Right renal cortex interstitium (tissue), 3 donors: ENCODE data around the gene LRRC37A. TPM values are rescaled to one million over a fixed set of nuclear protein-coding genes. Genes with fewer than 3 reads are reported as not detected.
A peak's percentile ranks its signal among the peaks of the same experiment; 100 is the strongest.
"Not testable (repeated sequence)": the region's sequence is repeated elsewhere in the genome, so short reads cannot be mapped to it uniquely, and the experiment has no call there.

Source experiments
- DNase-seq, 3 donors: peaks; one replicate each; pipeline ENCODE4 v3.0.0-alpha.2; 2013; ENCODE audit warnings: low read depth in 3 of 3, low spot score in 2 of 3
- polyA plus RNA-seq, 3 donors: library from polyadenylated mRNA; unstranded; fragments of 120-200 nt; gene quantifications; one replicate each; pipeline ENCODE4 v1.2.1, GENCODE V29; 2013; ENCODE audit not compliant: insufficient read length in 3 of 3

The LRRC37A gene
- 1 to 10 TPM; 2.1 to 3.4 (median 2.4) TPM for polyA plus RNA-seq

DNA sequence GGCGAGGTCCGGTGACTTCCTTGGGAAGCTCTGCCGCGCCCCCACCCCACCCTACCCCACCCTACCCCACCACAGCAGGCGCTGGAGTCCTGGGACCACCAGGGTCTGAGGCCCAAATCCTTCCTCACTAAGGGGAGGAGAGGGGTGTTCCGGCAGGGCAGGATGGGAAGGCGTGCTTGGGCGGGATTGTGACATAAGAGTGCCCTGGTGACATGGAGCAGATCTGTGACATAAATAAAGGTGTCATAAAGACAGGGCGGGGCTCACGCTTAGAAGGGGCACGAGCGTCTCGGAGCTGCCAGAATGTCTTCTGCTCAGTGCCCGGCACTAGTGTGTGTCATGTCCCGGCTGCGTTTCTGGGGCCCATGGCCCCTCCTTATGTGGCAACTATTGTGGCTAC lies at the start of gene LRRC37A:
TSS of gene LRRC37A (plus strand) at position 301 of the 400 bp plus-strand sequence. CDS start at position 304, 3 bp downstream.
- DNase-seq = not testable (repeated sequence)

DNA sequence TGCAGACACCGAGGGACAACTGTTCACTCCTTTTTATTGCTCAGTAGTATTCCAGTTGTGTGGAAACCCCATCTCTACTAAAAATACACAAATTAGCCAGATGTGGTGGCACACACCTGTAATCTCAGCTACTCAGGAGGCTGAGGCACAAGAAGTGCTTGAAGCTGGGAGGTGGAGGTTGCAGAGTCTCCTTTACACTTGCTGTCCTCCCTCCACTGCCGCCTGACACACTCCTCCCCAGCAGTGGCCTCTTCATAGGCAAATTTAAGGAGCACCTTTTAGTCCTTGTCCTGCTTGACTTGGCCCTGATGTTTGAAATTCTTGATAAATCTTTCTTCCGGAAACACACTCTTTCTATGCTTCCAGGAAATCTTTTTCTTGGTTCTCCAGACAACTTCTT lies 45.8 kb upstream of the LRRC37A start:
- DNase-seq = not testable (repeated sequence)

DNA sequence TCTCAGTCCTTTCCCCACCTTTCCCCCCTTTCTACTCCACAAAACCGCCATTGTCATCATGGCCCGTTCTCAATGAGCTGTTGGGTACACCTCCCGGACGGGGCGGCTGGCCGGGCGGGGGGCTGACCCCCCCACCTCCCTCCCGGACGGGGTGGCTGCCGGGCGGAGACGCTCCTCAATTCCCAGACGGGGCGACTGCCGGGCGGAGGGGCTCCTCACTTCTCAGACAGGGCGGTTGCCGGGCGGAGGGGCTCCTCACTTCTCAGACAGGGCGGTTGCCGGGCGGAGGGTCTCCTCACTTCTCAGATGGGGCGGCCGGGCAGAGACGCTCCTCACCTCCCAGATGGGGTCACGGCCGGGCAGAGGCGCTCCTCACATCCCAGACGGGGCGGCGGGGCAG lies 42.1 kb upstream of the LRRC37A start:
- DNase-seq = not testable (repeated sequence)

DNA sequence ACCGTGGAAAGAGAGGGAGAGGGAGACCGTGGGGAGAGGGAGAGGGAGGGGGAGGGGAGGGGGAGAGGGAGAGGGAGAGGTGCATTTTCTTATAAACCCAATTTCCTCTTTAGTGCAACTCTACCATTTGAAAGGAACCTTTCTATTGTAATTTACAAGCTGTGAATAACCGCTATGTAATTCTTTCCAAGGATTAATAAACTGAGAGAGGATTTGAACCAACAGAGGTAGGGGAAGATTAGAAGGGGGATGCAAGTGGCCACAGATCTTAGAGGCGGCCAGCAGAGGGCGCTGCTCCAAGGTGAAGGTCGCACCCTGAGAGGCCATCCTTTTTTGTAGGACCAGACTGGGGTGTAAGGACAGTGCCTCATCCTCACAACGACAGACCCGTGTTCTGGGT lies 41.2 kb upstream of the LRRC37A start:
- not testable (repeated sequence) for DNase-seq

DNA sequence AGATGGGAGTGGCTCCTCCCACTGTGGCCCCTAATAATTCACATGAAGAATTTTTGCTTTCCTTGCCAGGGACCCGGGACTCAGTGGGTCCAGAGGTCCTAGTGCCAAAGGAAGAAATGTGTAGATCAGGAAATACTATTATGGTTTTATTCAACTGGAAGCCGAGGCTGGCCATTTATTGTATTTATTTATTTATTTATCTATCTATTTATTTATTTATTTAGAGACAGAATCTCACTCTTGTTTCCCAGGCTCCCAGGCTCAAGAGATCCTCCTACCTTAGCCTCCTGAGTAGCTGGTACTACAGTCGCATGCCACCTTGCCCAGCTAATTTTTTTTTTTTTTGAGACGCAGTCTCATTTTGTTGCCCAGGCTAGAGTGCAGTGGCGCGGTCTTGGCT lies 40.7 kb upstream of the LRRC37A start:
- DNase-seq = not testable (repeated sequence)

DNA sequence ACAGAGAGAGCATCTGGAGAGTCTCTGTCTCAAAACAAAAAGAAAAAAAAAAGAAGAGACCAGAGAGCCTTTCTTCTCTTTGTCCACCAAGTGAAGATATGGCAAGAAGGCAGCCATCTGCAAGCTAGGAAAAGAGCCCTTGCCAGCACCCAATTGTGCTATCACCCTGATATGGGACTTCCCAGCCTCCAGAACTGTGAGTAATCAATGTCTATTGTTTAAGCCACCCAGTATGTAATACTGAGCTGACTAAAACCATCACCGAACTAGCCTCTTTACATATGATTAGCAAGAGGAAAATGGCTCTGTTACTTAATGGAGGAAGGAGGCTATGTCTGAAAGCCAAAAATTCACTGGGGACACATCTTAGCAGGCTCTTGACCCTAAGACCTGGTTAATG lies 38.6 kb upstream of the LRRC37A start:
- DNase-seq = not testable (repeated sequence)

DNA sequence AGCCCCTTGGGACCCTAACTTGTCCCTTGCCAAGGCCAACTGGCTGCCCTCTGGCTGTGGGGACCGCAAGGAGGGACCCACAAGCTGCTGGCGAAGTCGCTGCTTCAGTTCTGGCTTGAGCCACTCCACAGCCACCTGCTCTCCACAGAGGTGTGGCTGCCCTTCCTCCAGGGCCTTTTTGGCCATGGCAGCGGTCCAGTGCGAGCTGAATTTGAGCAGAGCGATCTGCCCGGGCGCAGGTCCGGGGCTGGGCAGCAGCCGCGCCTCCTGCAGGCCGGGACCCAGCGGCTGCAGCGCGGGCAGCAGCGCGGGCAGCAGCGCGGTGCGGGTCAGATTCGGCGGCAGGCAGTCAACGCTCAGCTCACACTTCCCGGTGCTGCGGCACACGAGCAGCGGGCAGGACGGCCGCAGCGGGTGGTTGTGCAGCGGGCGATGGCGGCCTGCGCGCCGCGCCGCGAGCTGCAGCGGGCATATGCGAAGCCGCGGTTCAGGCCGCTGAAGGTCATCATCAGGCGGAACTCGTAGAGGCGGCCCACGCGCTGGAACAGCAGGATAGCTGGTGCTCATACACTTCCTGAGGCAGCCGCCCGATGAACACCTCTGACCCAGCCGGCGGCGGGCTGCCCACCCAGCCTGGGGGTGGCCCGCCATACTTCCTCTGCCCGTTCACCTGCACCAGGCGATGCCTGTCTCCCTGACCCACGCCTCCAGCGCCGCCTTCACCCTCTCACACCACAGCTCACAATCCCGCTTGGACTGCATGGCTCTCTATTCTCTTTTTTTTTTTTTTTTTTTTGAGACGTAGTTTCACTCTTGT lies 34.9 kb upstream of the LRRC37A start:
- not testable (repeated sequence) for DNase-seq

DNA sequence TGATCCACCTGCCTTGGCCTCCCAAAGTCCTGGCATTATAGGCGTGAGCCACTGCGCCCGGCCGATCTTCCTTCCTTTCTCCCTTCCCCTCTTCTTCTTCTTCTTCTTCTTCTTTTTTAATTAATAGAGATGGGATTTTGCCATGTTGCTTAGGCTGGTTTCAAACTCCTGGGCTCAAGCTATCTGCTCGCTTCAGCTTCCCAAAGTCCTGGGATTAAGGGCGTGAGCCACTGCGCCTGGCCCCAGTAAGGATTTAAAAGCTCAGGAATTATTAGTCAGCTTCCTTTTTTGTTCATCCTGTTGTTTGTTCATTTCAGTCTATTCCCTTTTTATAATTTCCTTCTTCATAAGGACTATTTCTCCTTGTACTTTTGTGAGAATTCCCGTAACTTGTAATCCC lies 32.7 kb upstream of the LRRC37A start:
- DNase-seq = no peak

DNA sequence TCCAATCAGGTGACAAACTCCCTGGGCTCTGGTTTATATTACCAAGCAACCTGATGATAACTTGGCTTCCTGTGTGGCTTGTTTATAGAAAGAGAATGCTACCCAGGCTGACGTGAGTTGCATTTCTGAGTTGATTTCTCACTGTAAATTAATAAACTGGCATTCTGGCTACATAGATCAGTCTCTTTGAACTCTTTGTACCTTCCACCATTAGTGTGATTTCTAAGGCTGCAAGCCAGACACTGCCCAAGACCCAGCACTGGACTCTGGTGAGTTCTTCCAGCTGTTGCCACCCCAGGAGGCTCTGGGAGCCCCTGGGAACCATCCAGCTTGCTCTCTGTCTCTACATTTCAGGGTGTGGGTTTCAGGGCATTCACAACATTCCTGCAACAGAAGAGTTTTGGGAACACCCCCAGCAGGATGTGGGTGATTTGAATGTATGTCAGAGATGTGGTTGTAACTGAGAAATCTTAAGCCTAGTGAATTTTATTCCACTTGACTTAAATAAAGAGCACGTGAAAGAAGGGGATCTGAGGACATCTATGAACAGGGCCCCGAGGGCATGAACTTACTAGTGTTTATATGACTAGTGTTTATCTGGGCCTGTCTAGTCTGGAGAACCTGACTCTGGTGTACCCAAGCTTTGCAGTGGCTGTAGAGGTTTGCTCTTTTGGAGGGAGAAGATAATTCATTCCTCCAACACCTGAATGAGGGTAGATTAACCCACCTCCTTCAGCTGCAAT lies 30.3 kb upstream of the LRRC37A start:
- DNase-seq = no peak

DNA sequence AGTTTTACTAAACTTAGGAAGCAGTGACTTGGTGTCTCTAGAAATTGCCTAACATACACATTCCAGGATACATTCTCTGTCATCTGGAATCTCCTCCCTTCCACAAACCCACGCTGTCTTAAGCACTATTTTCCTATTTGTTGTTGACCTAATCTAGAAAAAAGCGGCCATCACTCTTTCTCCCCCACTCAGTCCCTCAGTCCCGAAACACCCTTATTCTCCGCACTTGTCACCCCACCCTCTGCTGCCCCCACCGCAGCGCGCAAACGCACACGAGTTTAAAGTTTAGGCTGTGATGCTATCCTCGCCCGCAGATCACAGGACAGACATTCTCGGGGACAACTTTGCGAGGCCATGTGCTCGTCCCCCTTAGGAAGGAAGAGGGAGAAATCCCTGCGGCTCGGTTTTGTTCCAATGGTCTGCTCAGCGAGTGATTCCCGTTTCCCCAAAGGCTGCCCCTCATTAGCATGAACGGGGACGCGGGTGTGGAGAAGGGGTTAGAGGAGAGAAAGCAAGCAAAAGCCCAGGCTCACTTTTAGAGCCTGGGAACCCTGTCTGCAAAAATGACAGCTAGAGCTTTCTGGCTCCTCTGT lies 28.8 kb upstream of the LRRC37A start:
- not testable (repeated sequence) for DNase-seq

DNA sequence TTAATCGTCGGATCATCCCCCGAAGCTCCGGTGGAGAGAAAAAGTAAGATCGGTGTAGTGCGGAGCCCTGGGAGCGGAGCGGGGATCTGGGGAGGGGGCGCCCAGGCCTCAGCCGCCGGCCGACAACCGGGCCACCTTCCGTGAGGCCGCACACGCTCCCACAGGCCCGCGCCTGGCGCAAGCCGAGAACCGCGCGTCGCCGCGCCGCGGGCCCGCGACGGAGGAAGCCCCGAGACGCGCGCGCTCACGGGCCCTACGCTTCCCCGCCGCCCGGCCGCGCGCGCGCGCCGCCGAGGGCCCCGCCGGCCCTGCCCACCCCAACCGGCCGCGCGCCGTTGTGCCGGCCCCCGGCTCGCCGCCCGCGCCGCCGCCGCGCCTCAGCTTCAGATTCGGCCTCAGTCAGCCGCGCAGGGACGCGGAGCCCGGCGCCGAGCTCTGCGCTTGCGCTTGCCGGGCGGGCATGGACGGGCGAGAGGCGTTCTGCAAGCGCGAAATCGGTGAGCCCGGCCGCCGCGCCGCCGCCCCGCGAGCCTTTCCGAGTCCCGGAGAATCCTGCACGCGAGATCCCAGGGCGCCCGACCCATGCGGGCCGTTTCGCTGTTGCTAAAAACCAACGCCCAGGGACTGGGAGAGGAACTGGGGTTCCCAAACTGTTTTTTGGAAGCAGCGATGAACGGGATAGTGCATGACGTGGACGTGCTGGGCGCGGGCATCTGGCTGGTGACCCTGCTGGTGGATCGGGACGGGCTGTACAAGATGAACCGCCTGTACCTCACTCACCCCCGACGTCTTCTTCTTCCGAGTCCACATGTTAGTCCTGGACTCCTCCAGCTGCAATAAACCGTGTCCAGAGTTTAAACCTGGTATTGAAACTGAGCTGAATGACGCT lies 28.0 kb upstream of the LRRC37A start:
- DNase-seq = peak; percentile 57 to 74 (median 73)

DNA sequence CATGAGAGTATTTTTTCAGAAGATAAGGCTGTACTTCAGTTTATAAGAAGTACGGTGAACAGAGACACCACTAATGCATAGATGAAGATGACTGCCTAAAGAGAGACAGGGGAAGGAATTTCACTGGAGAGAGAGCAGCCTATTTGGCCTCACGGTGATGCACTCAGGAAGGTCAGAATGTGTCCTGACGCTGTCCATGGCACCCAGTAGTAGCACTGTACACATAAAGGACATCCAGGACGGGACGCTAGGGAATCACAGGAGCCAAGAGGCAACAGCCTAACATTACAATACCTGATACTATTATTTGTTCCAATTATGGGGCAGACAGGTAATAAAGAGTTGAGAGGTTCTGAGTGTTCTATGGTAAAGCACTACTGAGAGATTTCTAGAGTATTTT lies 24.9 kb upstream of the LRRC37A start:
- no peak for DNase-seq

DNA sequence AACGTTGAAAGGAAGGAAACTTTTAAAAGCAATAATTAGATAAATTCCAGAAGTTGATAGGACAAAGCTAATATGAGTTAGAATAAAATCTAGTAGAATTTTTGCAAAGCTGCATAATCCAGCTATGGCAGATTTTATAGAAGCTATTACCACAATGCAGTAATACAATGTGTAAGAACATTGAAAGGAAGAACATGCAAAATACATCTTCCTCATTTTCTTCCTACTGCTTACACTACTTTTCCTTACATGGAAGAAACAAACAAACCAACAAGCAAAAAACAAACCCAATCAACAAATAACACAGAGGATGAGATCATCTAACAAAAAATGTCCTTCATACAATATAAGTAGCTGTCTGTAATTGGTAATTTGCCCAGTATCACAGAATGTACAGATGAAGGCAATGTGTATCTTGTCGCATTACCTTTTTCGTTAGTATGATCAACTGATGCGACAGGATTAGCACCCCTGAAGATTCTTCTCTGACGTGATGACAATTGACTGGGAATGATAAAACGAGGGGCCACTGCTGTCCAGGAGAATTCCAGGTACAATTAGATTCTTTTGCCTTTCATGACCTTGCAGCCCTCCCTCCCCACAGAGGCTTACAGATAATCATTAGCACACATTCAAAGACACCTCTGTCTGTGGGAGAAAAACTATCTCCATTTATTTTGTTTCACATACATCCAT lies 21.2 kb upstream of the LRRC37A start:
- DNase-seq = no peak

DNA sequence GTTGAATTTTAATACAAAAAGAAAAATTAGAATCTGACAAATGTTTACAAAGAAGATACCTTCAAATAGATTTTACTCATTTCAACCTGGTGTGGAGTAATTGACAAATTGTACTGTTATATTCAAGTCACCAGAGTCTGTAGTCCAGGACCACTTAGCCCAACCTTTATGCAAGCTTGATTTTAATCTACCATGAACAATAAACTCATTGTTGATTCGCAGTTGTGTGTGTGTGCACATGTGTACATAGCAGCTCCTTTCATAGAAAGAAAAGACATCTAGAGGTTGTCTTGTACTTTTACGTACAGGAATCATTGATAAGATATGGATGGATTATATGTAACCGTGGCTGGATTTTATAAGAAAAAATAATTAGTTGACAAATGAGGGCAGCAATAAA lies 20.7 kb upstream of the LRRC37A start:
- no peak for DNase-seq

DNA sequence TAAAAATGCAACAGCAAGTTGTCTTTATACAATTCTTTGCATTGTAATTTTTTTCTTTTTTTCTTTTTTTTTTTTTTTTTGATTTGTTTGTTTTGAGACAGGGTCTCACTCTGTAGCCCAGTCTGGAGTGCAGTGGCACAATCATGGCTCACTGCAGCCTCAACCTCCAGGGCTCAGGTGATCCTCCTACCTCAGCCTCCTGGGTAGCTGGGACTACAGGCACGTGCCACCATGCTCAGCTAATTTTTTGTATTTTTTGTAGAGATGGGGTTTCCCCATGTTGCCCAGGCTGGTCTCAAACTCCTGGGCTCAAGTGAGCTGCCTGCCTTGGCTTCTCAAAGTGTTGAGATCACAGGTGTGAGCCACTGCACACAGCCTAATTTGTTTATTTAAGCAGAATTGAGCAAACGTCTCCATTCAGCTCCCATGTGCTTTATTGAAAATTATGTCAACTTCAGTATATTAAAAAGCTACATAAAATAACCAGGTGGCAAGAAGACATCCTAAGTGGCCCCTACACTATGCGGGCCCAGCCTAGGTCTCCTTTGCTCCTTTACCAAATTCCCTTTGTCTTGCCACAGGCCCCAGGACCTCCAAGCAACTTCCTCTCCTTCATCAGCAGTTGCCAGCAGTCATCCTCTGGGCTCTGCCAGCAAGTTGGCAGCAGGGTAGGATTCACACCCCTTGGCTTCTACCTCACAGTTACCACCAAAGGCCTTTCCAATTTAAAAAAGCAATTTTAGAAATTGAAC lies 18.0 kb upstream of the LRRC37A start:
- not testable (repeated sequence) for DNase-seq

DNA sequence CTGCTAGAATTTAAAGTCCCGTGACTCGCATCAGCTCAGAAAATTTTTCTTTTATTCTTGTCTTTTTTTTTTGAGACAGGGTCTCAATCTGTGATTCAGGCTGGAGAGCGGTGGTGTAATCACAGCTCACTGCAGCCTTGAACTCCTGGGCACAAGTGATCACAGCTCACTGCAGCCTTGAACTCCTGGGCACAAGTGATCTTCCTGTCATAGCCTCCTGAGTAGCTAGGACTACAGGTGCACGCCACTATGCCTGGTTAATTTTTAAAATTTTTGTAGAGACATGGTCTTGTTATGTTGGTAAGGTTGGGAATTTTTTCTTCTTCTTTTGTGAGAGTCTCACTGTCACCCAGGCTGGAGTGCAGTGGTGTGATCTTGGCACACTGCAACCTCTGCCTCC lies 13.6 kb upstream of the LRRC37A start:
- not testable (repeated sequence) for DNase-seq

DNA sequence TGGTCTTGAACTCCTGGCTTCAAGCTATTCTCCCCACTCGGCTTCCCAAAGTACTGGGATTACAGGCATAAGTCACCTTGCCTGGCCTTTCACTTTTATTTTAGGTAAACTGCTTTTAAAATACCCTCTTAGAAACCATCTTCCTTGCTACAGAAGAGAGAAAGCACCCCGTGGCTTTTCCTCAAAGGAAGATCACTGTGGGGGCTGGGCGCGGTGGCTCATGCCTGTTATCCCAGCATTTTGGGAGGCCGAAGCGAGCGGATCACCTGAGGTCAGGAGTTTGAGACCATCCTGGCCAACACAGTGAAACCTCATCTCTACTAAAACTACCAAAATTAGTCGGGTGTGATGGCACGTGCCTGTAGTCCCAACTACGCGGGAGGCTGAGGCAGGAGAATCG lies 12.3 kb upstream of the LRRC37A start:
- DNase-seq = not testable (repeated sequence)

DNA sequence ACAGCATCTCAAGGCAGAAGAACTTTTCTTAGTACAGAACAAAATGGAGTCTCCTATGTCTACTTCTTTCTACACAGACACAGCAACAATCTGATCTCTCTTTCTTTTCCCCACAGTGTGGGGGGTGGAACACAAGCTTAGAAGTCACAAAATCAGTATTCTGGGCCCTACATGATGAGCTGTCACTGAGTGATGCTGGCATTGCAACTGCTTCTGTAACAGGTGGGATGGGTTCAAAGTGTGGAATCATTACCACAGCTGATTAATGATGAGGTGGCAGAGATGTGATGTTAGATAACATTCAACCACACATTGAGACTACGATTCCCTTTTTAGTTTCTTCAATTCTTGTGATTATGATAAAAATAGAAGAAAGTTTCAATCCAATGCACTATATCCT lies 10.5 kb upstream of the LRRC37A start:
- not testable (repeated sequence) for DNase-seq

DNA sequence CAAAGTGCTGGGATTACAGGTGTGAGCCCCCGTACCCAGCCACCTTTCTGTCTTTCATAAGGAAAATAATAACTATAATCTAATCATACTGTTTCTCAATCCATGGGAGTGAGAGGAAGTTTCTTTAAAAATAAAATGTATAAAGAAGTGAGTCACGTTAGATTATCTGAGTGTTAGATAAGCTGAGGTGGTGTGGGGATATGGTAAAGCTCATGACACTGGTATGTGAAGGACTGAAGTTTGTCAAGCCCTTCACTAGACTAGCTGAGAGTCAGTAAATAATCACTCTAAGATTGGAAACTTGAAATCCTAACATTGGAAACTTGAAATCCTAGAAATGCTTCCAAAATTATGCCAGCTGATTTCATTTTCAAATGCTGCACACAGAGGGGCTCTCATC lies 9.4 kb upstream of the LRRC37A start:
- not testable (repeated sequence) for DNase-seq
